ENCODE measurements around the gene KRTAP10-11.
"Not testable (repeated sequence)": the region's sequence is repeated elsewhere in the genome, so short reads cannot be mapped to it uniquely, and the experiment has no call there.

Gene KRTAP10-11

GRCh38 chr21:44630440-44630839 is 15.8 kb upstream of the KRTAP10-11 start:
- ChIA-PET CTCF (no interaction called here), POLR2A (no interaction called here)
- no peak overlapping the region for H3K4me3 ChIP-seq (ENCODE audit: low read depth, low read length)
- no peak for TF ChIP-seq CTCF (IDR thresholded peaks at IDR 0.05; ENCODE audit: insufficient read depth, low read length, missing control alignments)
- no peak for DNase-seq (ENCODE audit: low read depth, low spot score)

GRCh38 chr21:44632067-44632466 is 14.1 kb upstream of the KRTAP10-11 start:
- CTCF ChIA-PET, result no interaction called here
- no peak for TF ChIP-seq CTCF (IDR thresholded peaks at IDR 0.05; ENCODE audit: insufficient read depth, low read length, missing control alignments)

GRCh38 chr21:44636209-44637017 is 9.8 kb upstream of the KRTAP10-11 start:
- DNase-seq (ENCODE audit: low read depth, low spot score), result no peak
- ChIA-PET POLR2A (no interaction called here), CTCF (no interaction called here)
- no peak overlapping the region for H3K4me3 ChIP-seq (ENCODE audit: low read depth, low read length)
- TF ChIP-seq CTCF (IDR thresholded peaks at IDR 0.05; ENCODE audit: insufficient read depth, low read length, missing control alignments), result no peak

More at GRCh38 chr21:44632067-44632466, 14.1 kb upstream of the KRTAP10-11 start:
- POLR2A ChIA-PET, result no interaction called here
- no peak overlapping the region for H3K4me3 ChIP-seq (ENCODE audit: low read depth, low read length)
- DNase-seq (ENCODE audit: low read depth, low spot score), result no peak

- DNase-seq (ENCODE audit: low read depth, low spot score), result no peak
- ChIA-PET CTCF (no interaction called here), POLR2A (no interaction called here)
- no peak within 1 kb of the TSS for H3K4me3 ChIP-seq (ENCODE audit: low read depth, low read length)
- no peak for TF ChIP-seq CTCF (IDR thresholded peaks at IDR 0.05; ENCODE audit: insufficient read depth, low read length, missing control alignments)
These were observed 9.0 kb upstream of the KRTAP10-11 start, which contains the start of gene KRTAP10-10 for GRCh38 chr21:44637018-44637850. Gene KRTAP10-10 (plus strand): TSS chr21:44637356. CDS start chr21:44637418, 62 bp downstream.

GRCh38 chr21:44637851-44638348 is 8.3 kb upstream of the KRTAP10-11 start:
- CTCF ChIA-PET; H3K4me3 ChIP-seq (ENCODE audit: low read depth, low read length); POLR2A ChIA-PET; DNase-seq (ENCODE audit: low read depth, low spot score): not testable (repeated sequence)

- POLR2A ChIA-PET; H3K4me3 ChIP-seq (ENCODE audit: low read depth, low read length): not testable (repeated sequence)
These were observed 7.5 kb upstream of the KRTAP10-11 start for GRCh38 chr21:44638506-44639330.

GRCh38 chr21:44639331-44639655 is 6.9 kb upstream of the KRTAP10-11 start:
- H3K4me3 ChIP-seq (ENCODE audit: low read depth, low read length), result no peak overlapping the region
- no peak for DNase-seq (ENCODE audit: low read depth, low spot score)
- ChIA-PET POLR2A (no interaction called here), CTCF (no interaction called here)
- no peak for TF ChIP-seq CTCF (IDR thresholded peaks at IDR 0.05; ENCODE audit: insufficient read depth, low read length, missing control alignments)

More at GRCh38 chr21:44638506-44639330, 7.5 kb upstream of the KRTAP10-11 start:
- CTCF ChIA-PET; DNase-seq (ENCODE audit: low read depth, low spot score): not testable (repeated sequence)

All from AG04449 (cell line).